ENCODE measurements around the gene RYR2.

GRCh38 chr1:237528545-237528944 lies 486.6 kb downstream of the RYR2 start:
- TF ChIP-seq POLR2AphosphoS5 (IDR thresholded peaks at IDR 0.05; ENCODE audit: low read depth, low read length) = no peak
- TF ChIP-seq TAF1 (IDR thresholded peaks at IDR 0.05; ENCODE audit: borderline replicate concordance, low read depth, low read length) = no peak
